Hepatocyte (in vitro differentiated cells): ENCODE data around the gene RBFOX2.

ENCODE experiments used
- EZH2 ChIP-seq: fragments of 200-600 bp; sonication (generic); IDR thresholded peaks from 2 replicates; pipeline ENCODE4 v1.6.1; 2016; ENCODE audit warnings: antibody characterized with exemption, mild to moderate bottlenecking, borderline replicate concordance
- EZH2phosphoT487 ChIP-seq: fragments of 200-600 bp; sonication (generic); IDR thresholded peaks from one replicate; pipeline ENCODE4 v1.6.1; 2018; ENCODE audit warnings: antibody characterized with exemption, mild to moderate bottlenecking, low read depth, moderate library complexity; ENCODE audit not compliant: unreplicated experiment, severe bottlenecking
- TF ChIP-seq, protein P1 (sequence below): fragments of 200-600 bp; sonication (generic); IDR thresholded peaks from 2 replicates; pipeline ENCODE4 v1.5.1; 2016; ENCODE audit warnings: antibody characterized with exemption, mild to moderate bottlenecking; ENCODE audit not compliant: poor library complexity

GRCh38 chr22:35972559-35972958 lies 56.1 kb downstream of the RBFOX2 start:
- TF ChIP-seq, protein P1, sequence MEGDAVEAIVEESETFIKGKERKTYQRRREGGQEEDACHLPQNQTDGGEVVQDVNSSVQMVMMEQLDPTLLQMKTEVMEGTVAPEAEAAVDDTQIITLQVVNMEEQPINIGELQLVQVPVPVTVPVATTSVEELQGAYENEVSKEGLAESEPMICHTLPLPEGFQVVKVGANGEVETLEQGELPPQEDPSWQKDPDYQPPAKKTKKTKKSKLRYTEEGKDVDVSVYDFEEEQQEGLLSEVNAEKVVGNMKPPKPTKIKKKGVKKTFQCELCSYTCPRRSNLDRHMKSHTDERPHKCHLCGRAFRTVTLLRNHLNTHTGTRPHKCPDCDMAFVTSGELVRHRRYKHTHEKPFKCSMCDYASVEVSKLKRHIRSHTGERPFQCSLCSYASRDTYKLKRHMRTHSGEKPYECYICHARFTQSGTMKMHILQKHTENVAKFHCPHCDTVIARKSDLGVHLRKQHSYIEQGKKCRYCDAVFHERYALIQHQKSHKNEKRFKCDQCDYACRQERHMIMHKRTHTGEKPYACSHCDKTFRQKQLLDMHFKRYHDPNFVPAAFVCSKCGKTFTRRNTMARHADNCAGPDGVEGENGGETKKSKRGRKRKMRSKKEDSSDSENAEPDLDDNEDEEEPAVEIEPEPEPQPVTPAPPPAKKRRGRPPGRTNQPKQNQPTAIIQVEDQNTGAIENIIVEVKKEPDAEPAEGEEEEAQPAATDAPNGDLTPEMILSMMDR = no peak
- TF ChIP-seq EZH2 = no peak
- no peak for TF ChIP-seq EZH2phosphoT487
